B cell (primary cell): ENCODE results near the gene BCO2. TPM values are rescaled to one million over a fixed set of nuclear protein-coding genes. Genes with fewer than 3 reads are reported as not detected.

Source experiments
- ATAC-seq: fragments of 200-7000 bp; cut with Tn5 transposase; one replicate; pipeline ENCODE4 v1.10.0; 2021; ENCODE audit warnings: low read depth, mild to moderate bottlenecking, moderate number of reproducible peaks, moderate library complexity
- CTCF ChIA-PET: fragments of 350-600 bp; sonication (Branson Sonifier 250); formaldehyde crosslinking; loops from one replicate; lab custom pipeline; 2021; ENCODE audit warnings: antibody characterized with exemption, inconsistent platforms; lab: Charles Lee
- POLR2A ChIA-PET: fragments of 350-600 bp; sonication (Branson Sonifier 250); formaldehyde crosslinking; loops from one replicate; lab custom pipeline; 2021; ENCODE audit warnings: antibody characterized with exemption; lab: Charles Lee
- DNase-seq: peaks from one replicate; pipeline ENCODE4 v3.0.0; 2013
- H2AFZ ChIP-seq: 2 replicates; pipeline ENCODE4 v1.6.1; 2012; ENCODE audit warnings: mild to moderate bottlenecking, low read depth, low read length; ENCODE audit not compliant: insufficient read depth, poor library complexity, severe bottlenecking
- H3K27ac ChIP-seq, 2 donors: 1 replicate in 1 of 2; 2 replicates in 1 of 2; pipeline ENCODE4 v1.5.1; 2012 to 2013; ENCODE audit warnings: low read length in 2 of 2, mild to moderate bottlenecking in 2 of 2, moderate library complexity in 1 of 2
- H3K27me3 ChIP-seq, 4 experiments: fragments of 200-600 bp in 1 of 4; sonication (generic) in 1 of 4; replicated peaks in 1 of 4; 1 replicate in 2 of 4; 2 replicates in 2 of 4; pipeline versions ENCODE4 v1.6.1 to v1.7.0; 2013 to 2016; ENCODE audit warnings: low read length in 3 of 4, mild to moderate bottlenecking in 2 of 4, mixed read lengths in 1 of 4, moderate library complexity in 1 of 4; ENCODE audit not compliant: insufficient read depth in 4 of 4, control insufficient read depth in 3 of 4; ENCODE audit errors: control extremely low read depth in 1 of 4
- H3K36me3 ChIP-seq, 2 experiments: replicated peaks in 1 of 2; 1 replicate in 1 of 2; 2 replicates in 1 of 2; pipeline versions ENCODE4 v1.6.1 to v1.7.1; 2013; ENCODE audit warnings: low read length in 1 of 2; ENCODE audit not compliant: insufficient read depth in 2 of 2, control insufficient read depth in 1 of 2; ENCODE audit errors: control extremely low read depth in 1 of 2, extremely low read depth in 1 of 2
- H3K4me1 ChIP-seq, 2 donors: fragments of 200-600 bp in 1 of 2; sonication (generic) in 1 of 2; 1 replicate in 1 of 2; 2 replicates in 1 of 2; pipeline versions ENCODE4 v1.5.1 to v1.6.1; 2013 to 2017; ENCODE audit warnings: low read length in 2 of 2; ENCODE audit not compliant: control insufficient read depth in 2 of 2, insufficient read depth in 2 of 2
- H3K4me2 ChIP-seq: replicated peaks from 2 replicates; pipeline ENCODE3; 2012; ENCODE audit warnings: mild to moderate bottlenecking, low read depth, low read length; ENCODE audit not compliant: poor library complexity, severe bottlenecking
- H3K4me3 ChIP-seq, 5 experiments: fragments of 200-600 bp in 1 of 5; sonication (generic) in 1 of 5; 1 replicate in 3 of 5; 2 replicates in 2 of 5; pipeline versions ENCODE4 v1.5.1 to v1.7.0; 2011 to 2016; ENCODE audit warnings: low read length in 4 of 5, mild to moderate bottlenecking in 4 of 5, low read depth in 2 of 5, control low read depth in 1 of 5, moderate library complexity in 1 of 5; ENCODE audit not compliant: insufficient read depth in 1 of 5; ENCODE audit errors: control extremely low read depth in 1 of 5, extremely low read depth in 1 of 5
- H3K79me2 ChIP-seq: fragments of 200-600 bp; sonication (generic); one replicate; pipeline ENCODE4 v1.6.0; 2016; ENCODE audit warnings: low read length; ENCODE audit not compliant: control insufficient read depth, insufficient read depth
- H3K9ac ChIP-seq: fragments of 200-600 bp; sonication (generic); 2 replicates; pipeline ENCODE4 v1.6.1; 2017; ENCODE audit warnings: mild to moderate bottlenecking, low read length, moderate library complexity
- H3K9me3 ChIP-seq, 3 donors: one replicate each; pipeline versions ENCODE4 v1.6.1 to v1.7.1; 2013; ENCODE audit warnings: low read length in 2 of 3; ENCODE audit not compliant: control insufficient read depth in 2 of 3, insufficient read depth in 1 of 3; ENCODE audit errors: control extremely low read depth in 1 of 3
- H4K20me1 ChIP-seq: 2 replicates; pipeline ENCODE4 v1.6.0; 2012; ENCODE audit warnings: mild to moderate bottlenecking, low read length; ENCODE audit not compliant: insufficient read depth, control insufficient read depth, poor library complexity, severe bottlenecking
- H3K27ac Mint-ChIP-seq: one replicate; pipeline ENCODE4 v1.8.0; 2021; ENCODE audit warnings: mixed read lengths
- H3K27me3 Mint-ChIP-seq: one replicate; pipeline ENCODE4 v1.8.0; 2021; ENCODE audit warnings: mixed read lengths
- H3K4me1 Mint-ChIP-seq: one replicate; pipeline ENCODE4 v1.8.0; 2021; ENCODE audit warnings: mixed read lengths
- H3K4me3 Mint-ChIP-seq: one replicate; pipeline ENCODE4 v1.8.0; 2021; ENCODE audit warnings: mixed read lengths
- H3K9me3 Mint-ChIP-seq: one replicate; pipeline ENCODE4 v1.8.0; 2022; ENCODE audit warnings: mixed read lengths; ENCODE audit not compliant: insufficient read depth
- EZH2 ChIP-seq: IDR thresholded peaks from 2 replicates; pipeline ENCODE4 v1.6.1; 2012; ENCODE audit warnings: borderline replicate concordance, low read depth, mild to moderate bottlenecking, moderate library complexity, low read length; ENCODE audit not compliant: insufficient read depth, poor library complexity, severe bottlenecking
- WGBS: methylation state at CpG from one replicate; pipeline ENCODE4 v1.1.5; 2013; ENCODE audit warnings: missing lambda C conversion rate; ENCODE audit not compliant: insufficient coverage; 5-methylcytosine and 5-hydroxymethylcytosine counted together
- intact Hi-C: fragments of 100-400 bp; cut with micrococcal nuclease; formaldehyde crosslinking; loops from one replicate; pipeline ENCODE4 v1.10.0; 2022
- polyA plus RNA-seq: library from polyadenylated mRNA; depleted of rRNA; stranded (reverse); fragments of >200 nt; gene quantifications from 2 replicates; pipeline ENCODE4 v1.2.3, GENCODE V29; 2012
- total RNA-seq, 2 donors: library from RNA; stranded (reverse); fragments of 120-200 nt in 1 of 2; gene quantifications; 1 replicate in 1 of 2; 2 replicates in 1 of 2; pipeline versions ENCODE4 v1.2.3 to v1.2.4, GENCODE V29; 2013 to 2022
- TF ChIP-seq, protein P1 (sequence below): fragments of 200-600 bp; IDR thresholded peaks from one replicate; pipeline ENCODE4 v1.8.0; 2022; ENCODE audit warnings: antibody characterized with exemption, mild to moderate bottlenecking

Gene BCO2
- total and polyA plus RNA-seq, 2 donors (not counting 1 experiment from before 2014, with no cell fraction given), result 1.7 to 1.8 TPM

DNA sequence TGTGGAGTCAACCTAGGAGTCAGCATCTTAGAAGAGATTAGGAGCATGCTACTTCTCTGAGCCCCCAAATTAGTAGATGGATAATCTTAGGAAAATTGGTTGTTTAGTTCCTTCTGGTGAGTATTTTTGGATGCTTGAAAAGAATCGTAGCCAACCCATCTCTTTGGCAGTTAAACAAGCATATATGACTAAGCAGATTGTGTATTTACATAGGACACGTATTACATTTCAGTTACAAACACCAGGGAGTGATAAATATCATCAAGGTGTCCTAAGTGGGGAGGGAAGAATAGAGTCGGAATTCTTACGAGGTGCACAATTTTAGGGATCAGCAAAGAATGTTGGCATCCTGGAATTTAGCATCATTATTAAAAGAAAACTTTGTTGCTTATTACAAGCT is 71.9 kb downstream of the BCO2 start:
- no peaks in the 10 kb centered on the region for H4K20me1 ChIP-seq
- H3K9me3 Mint-ChIP-seq, result no peaks in the 10 kb centered on the region
- H3K4me3 ChIP-seq, result no peak overlapping the region
- H3K27me3 Mint-ChIP-seq, result no peaks in the 10 kb centered on the region
- ChIA-PET POLR2A (no interaction called here), CTCF (no interaction called here)
- no peak for ATAC-seq
- H3K4me3 Mint-ChIP-seq, result no peak overlapping the region
- H2AFZ ChIP-seq, result no peak overlapping the region
- H3K9me3 ChIP-seq, result no peaks in the 10 kb centered on the region
- intact Hi-C loops, result no loop called here
- no peaks in the 10 kb centered on the region for H3K4me1 ChIP-seq
- no peaks in the 10 kb centered on the region for H3K27me3 ChIP-seq
- no peak overlapping the region for H3K27ac ChIP-seq
- no peak overlapping the region for H3K27ac Mint-ChIP-seq
- peaks cover 0 to 5% of the 10 kb centered on the region in 2 experiments for H3K36me3 ChIP-seq
- H3K9ac ChIP-seq, result no peak overlapping the region
- WGBS, result no CpG with 5 or more reads among the region's 4 CpGs
- no peak overlapping the region for H3K4me2 ChIP-seq
- no peaks in the 10 kb centered on the region for H3K79me2 ChIP-seq
- DNase-seq, result no peak
- H3K4me1 Mint-ChIP-seq, result no peaks in the 10 kb centered on the region
- no peak for TF ChIP-seq EZH2

DNA sequence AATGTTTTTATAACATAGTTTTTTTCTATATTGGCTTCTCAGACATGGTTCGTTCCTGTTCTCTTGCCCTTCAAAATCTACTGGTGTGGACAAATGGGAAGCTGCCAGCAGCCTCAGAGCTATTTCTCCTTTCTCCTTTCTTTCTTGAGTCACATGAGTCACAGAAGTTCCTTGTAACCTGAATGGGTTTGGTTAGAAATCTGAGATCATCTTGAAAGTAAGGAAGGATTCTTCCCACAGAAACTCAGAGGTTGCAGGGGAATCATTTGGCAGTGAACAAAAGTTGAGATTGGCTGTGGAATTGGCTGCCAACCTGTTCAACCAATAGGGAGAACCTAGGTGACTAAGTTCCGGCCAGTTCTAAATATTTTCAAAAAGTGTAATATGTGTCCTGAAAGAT is 72.9 kb downstream of the BCO2 start:
- no peaks in the 10 kb centered on the region for H3K9me3 Mint-ChIP-seq
- H3K4me1 Mint-ChIP-seq, result no peaks in the 10 kb centered on the region
- DNase-seq (no peak), ATAC-seq (no peak)
- Histone ChIP-seq H3K4me1 (no peaks in the 10 kb centered on the region), H2AFZ (no peak overlapping the region), H3K4me3 (no peak overlapping the region), H3K36me3 (peaks cover 0 to 4% of the 10 kb centered on the region in 2 experiments), H3K4me2 (no peak overlapping the region), H3K27me3 (no peaks in the 10 kb centered on the region), H3K27ac (no peak overlapping the region), H3K79me2 (no peaks in the 10 kb centered on the region), H4K20me1 (no peaks in the 10 kb centered on the region), H3K9me3 (no peaks in the 10 kb centered on the region), H3K9ac (no peak overlapping the region)
- WGBS, result 100% methylated on average over 1 of the region's 2 CpGs
- POLR2A ChIA-PET, result no interaction called here
- no peaks in the 10 kb centered on the region for H3K27me3 Mint-ChIP-seq
- no peak overlapping the region for H3K27ac Mint-ChIP-seq
- H3K4me3 Mint-ChIP-seq, result no peak overlapping the region
- CTCF ChIA-PET, result no interaction called here
- intact Hi-C loops, result no loop called here
- TF ChIP-seq, protein P1, sequence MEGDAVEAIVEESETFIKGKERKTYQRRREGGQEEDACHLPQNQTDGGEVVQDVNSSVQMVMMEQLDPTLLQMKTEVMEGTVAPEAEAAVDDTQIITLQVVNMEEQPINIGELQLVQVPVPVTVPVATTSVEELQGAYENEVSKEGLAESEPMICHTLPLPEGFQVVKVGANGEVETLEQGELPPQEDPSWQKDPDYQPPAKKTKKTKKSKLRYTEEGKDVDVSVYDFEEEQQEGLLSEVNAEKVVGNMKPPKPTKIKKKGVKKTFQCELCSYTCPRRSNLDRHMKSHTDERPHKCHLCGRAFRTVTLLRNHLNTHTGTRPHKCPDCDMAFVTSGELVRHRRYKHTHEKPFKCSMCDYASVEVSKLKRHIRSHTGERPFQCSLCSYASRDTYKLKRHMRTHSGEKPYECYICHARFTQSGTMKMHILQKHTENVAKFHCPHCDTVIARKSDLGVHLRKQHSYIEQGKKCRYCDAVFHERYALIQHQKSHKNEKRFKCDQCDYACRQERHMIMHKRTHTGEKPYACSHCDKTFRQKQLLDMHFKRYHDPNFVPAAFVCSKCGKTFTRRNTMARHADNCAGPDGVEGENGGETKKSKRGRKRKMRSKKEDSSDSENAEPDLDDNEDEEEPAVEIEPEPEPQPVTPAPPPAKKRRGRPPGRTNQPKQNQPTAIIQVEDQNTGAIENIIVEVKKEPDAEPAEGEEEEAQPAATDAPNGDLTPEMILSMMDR, result no peak
- TF ChIP-seq EZH2, result no peak
